Measurements from ENCODE around the gene CRYGB. TPM values are rescaled to one million over a fixed set of nuclear protein-coding genes. Genes with fewer than 3 reads are reported as not detected.
"Not testable (repeated sequence)": the region's sequence is repeated elsewhere in the genome, so short reads cannot be mapped to it uniquely, and the experiment has no call there.

Gene CRYGB
- total and polyA plus RNA-seq, 8 donors: not detected

- Histone ChIP-seq H3K9me3 (no peaks in the 10 kb centered on the region), H3K4me3 (no peak overlapping the region), H3K27me3 (no peaks in the 10 kb centered on the region), H3K36me3 (no peaks in the 10 kb centered on the region), H3K27ac (no peak overlapping the region), H3K4me1 (no peaks in the 10 kb centered on the region)
- intact Hi-C loops (cut with DNase I): no loop called here
- TF ChIP-seq, protein P1, sequence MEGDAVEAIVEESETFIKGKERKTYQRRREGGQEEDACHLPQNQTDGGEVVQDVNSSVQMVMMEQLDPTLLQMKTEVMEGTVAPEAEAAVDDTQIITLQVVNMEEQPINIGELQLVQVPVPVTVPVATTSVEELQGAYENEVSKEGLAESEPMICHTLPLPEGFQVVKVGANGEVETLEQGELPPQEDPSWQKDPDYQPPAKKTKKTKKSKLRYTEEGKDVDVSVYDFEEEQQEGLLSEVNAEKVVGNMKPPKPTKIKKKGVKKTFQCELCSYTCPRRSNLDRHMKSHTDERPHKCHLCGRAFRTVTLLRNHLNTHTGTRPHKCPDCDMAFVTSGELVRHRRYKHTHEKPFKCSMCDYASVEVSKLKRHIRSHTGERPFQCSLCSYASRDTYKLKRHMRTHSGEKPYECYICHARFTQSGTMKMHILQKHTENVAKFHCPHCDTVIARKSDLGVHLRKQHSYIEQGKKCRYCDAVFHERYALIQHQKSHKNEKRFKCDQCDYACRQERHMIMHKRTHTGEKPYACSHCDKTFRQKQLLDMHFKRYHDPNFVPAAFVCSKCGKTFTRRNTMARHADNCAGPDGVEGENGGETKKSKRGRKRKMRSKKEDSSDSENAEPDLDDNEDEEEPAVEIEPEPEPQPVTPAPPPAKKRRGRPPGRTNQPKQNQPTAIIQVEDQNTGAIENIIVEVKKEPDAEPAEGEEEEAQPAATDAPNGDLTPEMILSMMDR (IDR thresholded peaks at IDR 0.05): no peak
- ATAC-seq: no peak
- DNase-seq: no peak
Measured at GRCh38 chr2:208099682-208100470, 46.1 kb downstream of the CRYGB start.

- intact Hi-C loops (cut with DNase I); H3K36me3 ChIP-seq; H3K27me3 ChIP-seq; H3K9me3 ChIP-seq; H3K4me1 ChIP-seq; H3K27ac ChIP-seq; ATAC-seq; DNase-seq; H3K4me3 ChIP-seq: not testable (repeated sequence)
Measured at GRCh38 chr2:208098701-208099100, 47.3 kb downstream of the CRYGB start.

GRCh38 chr2:208098267-208098666 is 47.7 kb downstream of the CRYGB start:
- H3K27ac ChIP-seq: no peak overlapping the region
- ATAC-seq (no peak), DNase-seq (no peak)
- no peak overlapping the region for H3K4me3 ChIP-seq
- no peaks in the 10 kb centered on the region for H3K36me3 ChIP-seq
- no peaks in the 10 kb centered on the region for H3K4me1 ChIP-seq
- H3K9me3 ChIP-seq: no peaks in the 10 kb centered on the region
- TF ChIP-seq, protein P1 (IDR thresholded peaks at IDR 0.05): no peak
- intact Hi-C loops (cut with DNase I): no loop called here
- H3K27me3 ChIP-seq: no peaks in the 10 kb centered on the region

DNA sequence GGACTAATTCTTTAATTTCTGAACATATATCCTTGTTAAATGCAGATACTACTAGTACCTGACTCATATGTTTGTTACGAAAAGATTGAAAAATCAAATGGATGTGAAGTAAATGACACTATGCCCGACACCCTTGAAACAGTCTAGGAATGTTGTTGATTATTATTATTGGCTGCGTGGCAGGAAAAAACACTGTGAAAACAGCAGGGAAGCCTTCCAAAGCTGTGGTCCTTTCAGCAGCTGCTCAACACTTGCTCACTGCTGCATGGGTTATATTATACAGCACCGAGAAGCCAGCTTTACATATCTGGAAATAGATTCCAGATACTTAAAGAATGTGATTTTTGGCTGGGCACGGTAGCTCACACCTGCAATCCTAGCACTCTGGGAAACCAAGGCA is 48.2 kb downstream of the CRYGB start:
- Histone ChIP-seq H3K27ac (no peak overlapping the region), H3K36me3 (no peaks in the 10 kb centered on the region), H3K4me1 (no peaks in the 10 kb centered on the region), H3K4me3 (no peak overlapping the region), H3K27me3 (no peaks in the 10 kb centered on the region), H3K9me3 (no peaks in the 10 kb centered on the region)
- DNase-seq: no peak
- no peak for ATAC-seq
- TF ChIP-seq, protein P1 (IDR thresholded peaks at IDR 0.05): no peak
- intact Hi-C loops (cut with DNase I): no loop called here

DNA sequence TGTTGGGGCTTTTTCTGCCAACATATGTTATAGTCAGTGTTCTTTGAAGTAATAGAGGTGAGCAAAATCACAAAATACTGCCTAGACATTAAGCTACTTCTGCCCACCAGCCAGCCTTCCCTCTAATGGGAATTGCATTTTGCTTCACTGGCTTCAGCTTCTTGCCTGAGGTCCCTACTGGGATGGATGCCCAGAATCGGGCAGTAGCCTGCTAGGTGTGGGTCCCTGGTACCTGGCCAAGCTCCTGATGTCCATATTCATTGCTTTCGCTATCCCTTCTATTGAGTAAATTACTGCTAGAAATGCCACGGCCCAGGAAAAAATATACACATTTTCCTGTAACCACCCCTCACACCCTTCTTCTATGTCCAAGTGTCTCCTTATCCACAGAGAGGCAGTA is 48.6 kb downstream of the CRYGB start:
- no peaks in the 10 kb centered on the region for H3K9me3 ChIP-seq
- intact Hi-C loops (cut with DNase I): no loop called here
- TF ChIP-seq, protein P1 (IDR thresholded peaks at IDR 0.05): no peak
- H3K27me3 ChIP-seq: no peaks in the 10 kb centered on the region
- no peaks in the 10 kb centered on the region for H3K4me1 ChIP-seq
- no peaks in the 10 kb centered on the region for H3K36me3 ChIP-seq
- ATAC-seq: no peak
- no peak overlapping the region for H3K4me3 ChIP-seq
- no peak for DNase-seq
- no peak overlapping the region for H3K27ac ChIP-seq

GRCh38 chr2:208096080-208096479 is 49.9 kb downstream of the CRYGB start:
- Histone ChIP-seq H3K9me3 (no peaks in the 10 kb centered on the region), H3K36me3 (no peaks in the 10 kb centered on the region), H3K27ac (no peak overlapping the region), H3K4me1 (no peaks in the 10 kb centered on the region), H3K4me3 (no peak overlapping the region), H3K27me3 (no peaks in the 10 kb centered on the region)
- DNase-seq: no peak
- intact Hi-C loops (cut with DNase I): no loop called here
- ATAC-seq: no peak
- TF ChIP-seq, protein P1 (IDR thresholded peaks at IDR 0.05): no peak
